MG63 (cell line): Measurements from ENCODE around the gene MPV17L2. TPM values are rescaled to one million over a fixed set of nuclear protein-coding genes. Genes with fewer than 3 reads are reported as not detected.

ENCODE experiments used
- DNase-seq: peaks from one replicate; pipeline ENCODE4 v3.0.0-alpha.2; 2020
- H3K27me3 ChIP-seq: fragments of 250-450 bp; sonication (Bioruptor Pico); 2 replicates; pipeline ENCODE4 v1.5.1; 2020; ENCODE audit warnings: mild to moderate bottlenecking, moderate library complexity
- H3K36me3 ChIP-seq: fragments of 250-450 bp; sonication (Bioruptor Pico); 2 replicates; pipeline ENCODE4 v1.5.1; 2020; ENCODE audit warnings: mild to moderate bottlenecking, moderate library complexity
- H3K4me3 ChIP-seq: fragments of 250-450 bp; sonication (Bioruptor Pico); 2 replicates; pipeline ENCODE4 v1.5.1; 2020; ENCODE audit warnings: mild to moderate bottlenecking, moderate library complexity
- H3K9me3 ChIP-seq: fragments of 250-450 bp; sonication (Bioruptor Pico); 2 replicates; pipeline ENCODE4 v1.5.1; 2020; ENCODE audit warnings: mild to moderate bottlenecking, moderate library complexity
- total RNA-seq: library from RNA; depleted of rRNA; stranded (reverse); fragments of >200 nt; shearing (Covaris generic); gene quantifications from 2 replicates; pipeline ENCODE4 v1.2.3, GENCODE V29; 2014; ENCODE audit warnings: low replicate concordance; rRNA removed

MPV17L2 gene
- total RNA-seq, 1 experiment from 2014 or later = 29.5 TPM

DNA sequence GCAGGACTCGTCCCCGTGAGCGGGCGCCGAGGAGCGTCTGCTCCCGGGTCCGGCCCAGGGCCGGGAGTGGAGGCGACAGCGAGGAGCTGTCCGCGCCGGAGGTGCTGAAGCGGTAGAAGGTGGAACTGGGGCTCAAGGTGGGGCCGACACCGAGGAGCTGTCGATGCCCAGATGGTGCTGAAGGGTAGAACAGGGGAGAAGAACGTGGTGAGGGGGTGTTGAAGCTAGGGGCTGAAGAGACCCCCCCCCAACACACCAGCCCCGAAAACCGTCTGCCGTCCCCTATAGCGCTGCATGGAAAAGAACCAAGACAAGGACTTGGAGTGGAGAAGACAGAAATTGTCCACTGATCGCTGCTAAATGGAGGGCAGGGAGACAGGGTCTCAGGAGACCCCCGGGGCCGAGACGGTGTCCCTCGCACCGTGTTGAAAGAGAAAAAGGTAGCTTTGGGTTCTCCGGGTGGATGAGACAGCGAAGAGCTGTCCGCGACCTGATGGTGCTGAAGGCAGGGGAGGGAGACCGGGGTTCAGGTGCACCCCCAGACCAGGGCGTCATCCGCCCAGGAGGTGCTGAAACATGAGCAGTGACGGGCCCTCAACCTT lies 40.3 kb downstream of the MPV17L2 start:
- H3K36me3 ChIP-seq = no peaks in the 10 kb centered on the region
- peak; percentile 48 for DNase-seq

DNA sequence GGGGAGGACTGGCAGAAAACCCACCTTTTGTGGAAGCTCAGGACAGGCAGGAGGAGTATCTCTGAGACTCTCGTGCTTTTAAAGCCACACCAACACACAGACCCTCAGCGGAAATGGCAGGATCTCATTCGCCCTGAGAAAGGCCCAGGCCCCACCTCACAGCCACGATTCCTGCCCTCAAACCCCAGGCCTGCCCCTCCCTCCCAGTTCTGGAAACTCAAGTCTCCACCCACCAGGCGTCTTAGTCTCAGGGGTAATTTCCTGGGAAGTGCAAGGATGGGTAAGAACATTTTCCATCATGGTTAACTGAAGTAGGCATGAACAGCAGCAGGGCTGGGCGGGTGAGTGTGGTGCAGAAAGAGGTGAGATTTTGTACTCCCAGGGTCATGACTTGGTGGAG lies 41.2 kb downstream of the MPV17L2 start:
- peaks cover 10% of the 10 kb centered on the region for H3K27me3 ChIP-seq
- H3K4me3 ChIP-seq = no peak overlapping the region
- H3K9me3 ChIP-seq = peaks cover 6% of the 10 kb centered on the region
- no peaks in the 10 kb centered on the region for H3K36me3 ChIP-seq
- no peak for DNase-seq

More for the DNA sequence above, 40.3 kb downstream of the MPV17L2 start:
- H3K27me3 ChIP-seq = peaks cover 8% of the 10 kb centered on the region
- H3K9me3 ChIP-seq = peaks cover 6% of the 10 kb centered on the region
- no peak overlapping the region for H3K4me3 ChIP-seq

DNA sequence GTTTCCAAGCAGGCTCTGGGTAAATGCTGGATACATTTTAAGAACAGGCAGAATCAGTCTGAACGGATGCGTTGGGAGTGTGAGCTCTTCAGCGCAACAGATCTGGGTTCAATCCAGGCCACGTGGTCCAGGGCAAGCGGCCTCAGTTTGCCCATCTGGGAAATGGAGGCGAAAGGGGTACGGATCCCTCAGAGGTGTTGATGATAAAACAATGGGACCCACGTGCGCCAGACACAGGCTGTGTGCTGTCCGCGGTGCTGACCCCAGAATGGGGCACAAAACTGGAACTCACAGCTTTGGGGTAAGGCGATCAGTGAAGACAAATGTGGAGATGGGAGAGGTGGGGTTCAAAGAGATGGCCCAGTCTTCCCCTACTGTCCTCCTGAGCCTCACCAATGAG lies 46.3 kb downstream of the MPV17L2 start:
- Histone ChIP-seq H3K4me3 (no peak overlapping the region), H3K9me3 (no peaks in the 10 kb centered on the region), H3K36me3 (no peaks in the 10 kb centered on the region), H3K27me3 (peaks cover 10% of the 10 kb centered on the region)
- DNase-seq = no peak

DNA sequence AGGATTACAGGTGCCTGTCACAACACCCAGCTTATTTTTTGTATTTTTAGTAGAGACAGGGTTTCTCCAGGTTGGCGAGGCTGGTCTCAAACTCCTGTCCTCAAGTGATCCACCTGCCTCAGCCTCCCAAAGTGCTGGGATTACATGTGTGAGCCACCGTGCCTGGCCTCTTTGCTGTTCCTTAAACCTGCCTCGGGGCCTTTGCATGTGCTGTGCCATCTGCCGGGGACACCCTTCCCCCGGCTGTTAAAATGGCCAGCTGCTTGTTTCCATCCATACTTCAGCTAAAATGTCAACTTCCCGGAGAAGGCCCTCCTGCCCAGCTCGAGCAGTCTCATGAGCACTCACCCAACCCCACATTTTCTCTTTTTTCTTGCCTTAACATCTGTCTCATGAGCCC lies 52.3 kb downstream of the MPV17L2 start:
- Histone ChIP-seq H3K36me3 (no peaks in the 10 kb centered on the region), H3K4me3 (no peak overlapping the region), H3K9me3 (no peaks in the 10 kb centered on the region), H3K27me3 (no peaks in the 10 kb centered on the region)
- DNase-seq = no peak

Other genes starting within 250 kb of the MPV17L2 start
- not detected in 2 replicates for gene KCNN1, start 226.1 kb upstream of the MPV17L2 start, total RNA-seq
- gene ARRDC2, start 185.0 kb upstream of the MPV17L2 start, total RNA-seq = 13.4 and 20.5 TPM in 2 replicates
- not detected in 2 replicates for gene IL12RB1, start 106.3 kb upstream of the MPV17L2 start, total RNA-seq
- gene MAST3, start 95.4 kb upstream of the MPV17L2 start, total RNA-seq = 0.20 and 0.95 TPM in 2 replicates
- 4.2 and 13.2 TPM in 2 replicates for gene PIK3R2, start 40.1 kb upstream of the MPV17L2 start, total RNA-seq
- 1.0 TPM in 1 of 2 replicates, not detected in the other for gene IFI30, start 19.4 kb upstream of the MPV17L2 start, total RNA-seq
- gene RAB3A, start 10.8 kb downstream of the MPV17L2 start, total RNA-seq = 0.99 TPM in 1 of 2 replicates, not detected in the other
- not detected in 2 replicates for gene PDE4C, start 33.2 kb downstream of the MPV17L2 start, total RNA-seq
- 0.03 and 0.05 TPM in 2 replicates for gene IQCN, start 81.2 kb downstream of the MPV17L2 start, total RNA-seq
- 85.7 and 102 TPM in 2 replicates for gene JUND, start 88.4 kb downstream of the MPV17L2 start, total RNA-seq
- 335 and 636 TPM in 2 replicates for gene LSM4, start 129.9 kb downstream of the MPV17L2 start, total RNA-seq
- gene PGPEP1, start 147.4 kb downstream of the MPV17L2 start, total RNA-seq = 5.5 and 11.2 TPM in 2 replicates
- gene GDF15, start 192.9 kb downstream of the MPV17L2 start, total RNA-seq = 2.3 and 13.1 TPM in 2 replicates
- not detected in 2 replicates for gene LRRC25, start 204.4 kb downstream of the MPV17L2 start, total RNA-seq
- gene SSBP4, start 226.2 kb downstream of the MPV17L2 start, total RNA-seq = 187 and 203 TPM in 2 replicates
- 0.40 and 4.4 TPM in 2 replicates for gene ISYNA1, start 244.9 kb downstream of the MPV17L2 start, total RNA-seq